ACC112 (cell line): ENCODE results near the gene CFAP221.

Experiments
- H2AFZ ChIP-seq: fragments of 200-600 bp; sonication (generic); one replicate; pipeline ENCODE4 v1.6.0; 2017; ENCODE audit warnings: antibody characterized with exemption, low read length; ENCODE audit not compliant: unreplicated experiment
- H3K27ac ChIP-seq: fragments of 200-600 bp; sonication (generic); 2 replicates; pipeline ENCODE4 v1.5.1; 2014; ENCODE audit warnings: low read depth, mild to moderate bottlenecking, antibody characterized with exemption, low read length, moderate library complexity
- H3K27me3 ChIP-seq: fragments of 200-600 bp; sonication (generic); 2 replicates; pipeline ENCODE4 v1.6.1; 2014; ENCODE audit warnings: mild to moderate bottlenecking, antibody characterized with exemption, low read length, moderate library complexity, mixed read lengths; ENCODE audit not compliant: insufficient read depth
- H3K36me3 ChIP-seq: fragments of 200-600 bp; sonication (generic); 2 replicates; pipeline ENCODE4 v1.6.1; 2016; ENCODE audit warnings: mild to moderate bottlenecking, antibody characterized with exemption, low read length, moderate library complexity, mixed read lengths; ENCODE audit not compliant: insufficient read depth
- H3K4me1 ChIP-seq: fragments of 200-600 bp; sonication (generic); one replicate; pipeline ENCODE4 v1.6.1; 2016; ENCODE audit warnings: low read length, mixed read lengths; ENCODE audit not compliant: insufficient read depth, unreplicated experiment, control insufficient read depth
- H3K4me3 ChIP-seq: fragments of 200-600 bp; sonication (generic); 2 replicates; pipeline ENCODE4 v1.5.1; 2014; ENCODE audit warnings: mild to moderate bottlenecking, low read depth, low read length
- H3K79me2 ChIP-seq: fragments of 200-600 bp; sonication (generic); one replicate; pipeline ENCODE4 v1.6.0; 2016; ENCODE audit warnings: low read length; ENCODE audit not compliant: control insufficient read depth, unreplicated experiment, insufficient read depth

CFAP221 gene

GRCh38 chr2:119520696-119521432 lies 23.4 kb upstream of the CFAP221 start:
- Histone ChIP-seq H3K4me3 (no peak overlapping the region), H2AFZ (no peak overlapping the region), H3K79me2 (no peaks in the 10 kb centered on the region), H3K27me3 (peaks cover 75% of the 10 kb centered on the region), H3K27ac (no peak overlapping the region), H3K36me3 (no peaks in the 10 kb centered on the region), H3K4me1 (no peaks in the 10 kb centered on the region)

GRCh38 chr2:119521433-119522050 lies 22.7 kb upstream of the CFAP221 start:
- no peaks in the 10 kb centered on the region for H3K79me2 ChIP-seq
- H3K4me3 ChIP-seq: no peak overlapping the region
- H3K4me1 ChIP-seq: no peaks in the 10 kb centered on the region
- H3K27me3 ChIP-seq: peaks cover 75% of the 10 kb centered on the region
- H2AFZ ChIP-seq: no peak overlapping the region
- H3K27ac ChIP-seq: no peak overlapping the region
- no peaks in the 10 kb centered on the region for H3K36me3 ChIP-seq

GRCh38 chr2:119522671-119523070 lies 21.6 kb upstream of the CFAP221 start:
- no peak overlapping the region for H3K27ac ChIP-seq
- H3K27me3 ChIP-seq: peaks cover 83% of the 10 kb centered on the region
- no peaks in the 10 kb centered on the region for H3K79me2 ChIP-seq

GRCh38 chr2:119523383-119523951 lies 20.8 kb upstream of the CFAP221 start:
- no peak overlapping the region for H3K27ac ChIP-seq
- H3K4me1 ChIP-seq: no peaks in the 10 kb centered on the region
- H3K79me2 ChIP-seq: no peaks in the 10 kb centered on the region
- no peaks in the 10 kb centered on the region for H3K36me3 ChIP-seq
- H3K27me3 ChIP-seq: peaks cover 83% of the 10 kb centered on the region
- H2AFZ ChIP-seq: no peak overlapping the region
- peak overlapping the region; percentile 38; the same call in 1 of the 2 replicates for H3K4me3 ChIP-seq

More at GRCh38 chr2:119522671-119523070, 21.6 kb upstream of the CFAP221 start:
- Histone ChIP-seq H2AFZ (no peak overlapping the region), H3K4me1 (no peaks in the 10 kb centered on the region), H3K4me3 (no peak overlapping the region), H3K36me3 (no peaks in the 10 kb centered on the region)

- H3K27me3 ChIP-seq: peaks cover 85% of the 10 kb centered on the region
Observed at GRCh38 chr2:119523952-119524694, 20.1 kb upstream of the CFAP221 start, which contains the start of gene SCTR. Gene SCTR (minus strand): TSS chr2:119524483. CDS start chr2:119524226, 257 bp downstream.

GRCh38 chr2:119525614-119526013 lies 18.6 kb upstream of the CFAP221 start:
- peaks cover 94% of the 10 kb centered on the region for H3K27me3 ChIP-seq
- H3K4me1 ChIP-seq: no peaks in the 10 kb centered on the region
- H2AFZ ChIP-seq: no peak overlapping the region
- H3K4me3 ChIP-seq: no peak overlapping the region
- H3K79me2 ChIP-seq: no peaks in the 10 kb centered on the region
- H3K36me3 ChIP-seq: no peaks in the 10 kb centered on the region
- H3K27ac ChIP-seq: no peak overlapping the region

More at GRCh38 chr2:119523952-119524694, 20.1 kb upstream of the CFAP221 start, which contains the start of gene SCTR:
- no peak within 1 kb of the TSS for H3K27ac ChIP-seq
- H3K4me3 ChIP-seq: peak within 1 kb of the TSS; percentile 38; the same call in 1 of the 2 replicates
- no peaks in the 10 kb centered on the region for H3K36me3 ChIP-seq
- no peak within 1 kb of the TSS for H2AFZ ChIP-seq
- H3K4me1 ChIP-seq: no peaks in the 10 kb centered on the region
- H3K79me2 ChIP-seq: no peaks in the 10 kb centered on the region

GRCh38 chr2:119527999-119528398 lies 16.2 kb upstream of the CFAP221 start:
- Histone ChIP-seq H3K4me1 (no peaks in the 10 kb centered on the region), H3K27ac (no peak overlapping the region), H2AFZ (no peak overlapping the region), H3K79me2 (no peaks in the 10 kb centered on the region), H3K36me3 (no peaks in the 10 kb centered on the region), H3K4me3 (no peak overlapping the region), H3K27me3 (peaks cover 93% of the 10 kb centered on the region)

GRCh38 chr2:119531292-119531691 lies 13.0 kb upstream of the CFAP221 start:
- no peaks in the 10 kb centered on the region for H3K4me1 ChIP-seq
- no peak overlapping the region for H2AFZ ChIP-seq
- no peak overlapping the region for H3K27ac ChIP-seq

GRCh38 chr2:119533560-119533959 lies 10.7 kb upstream of the CFAP221 start:
- no peak overlapping the region for H3K4me3 ChIP-seq
- H3K27ac ChIP-seq: no peak overlapping the region
- H3K36me3 ChIP-seq: no peaks in the 10 kb centered on the region
- no peaks in the 10 kb centered on the region for H3K4me1 ChIP-seq
- H2AFZ ChIP-seq: no peak overlapping the region
- H3K79me2 ChIP-seq: no peaks in the 10 kb centered on the region
- peaks cover 87% of the 10 kb centered on the region for H3K27me3 ChIP-seq

More at GRCh38 chr2:119531292-119531691, 13.0 kb upstream of the CFAP221 start:
- Histone ChIP-seq H3K79me2 (no peaks in the 10 kb centered on the region), H3K27me3 (peaks cover 89% of the 10 kb centered on the region), H3K36me3 (no peaks in the 10 kb centered on the region), H3K4me3 (no peak overlapping the region)

- Histone ChIP-seq H3K4me3 (no peak overlapping the region), H3K27ac (no peak overlapping the region), H2AFZ (no peak overlapping the region), H3K36me3 (no peaks in the 10 kb centered on the region), H3K79me2 (no peaks in the 10 kb centered on the region), H3K27me3 (peaks cover 90% of the 10 kb centered on the region), H3K4me1 (no peaks in the 10 kb centered on the region)
Observed at GRCh38 chr2:119536211-119536610, 8.0 kb upstream of the CFAP221 start.
